SW 1271 (cell line): ENCODE measurements around the gene SP6.

Experiments used
- DNase-seq, 2 experiments: peaks; one replicate each; lab custom pipeline; 2025; lab: John Stamatoyannopoulos, UW

SP6 gene

GRCh38 chr17:47853616-47854015 lies 2.7 kb upstream of the SP6 start:
- DNase-seq = no peak

- no peak for DNase-seq
Measured at GRCh38 chr17:47852113-47852949, 1.4 kb upstream of the SP6 start.

GRCh38 chr17:47851764-47852112 lies 775 bp upstream of the SP6 start:
- no peak for DNase-seq

GRCh38 chr17:47850373-47850691 lies 631 bp downstream of the SP6 start:
- no peak for DNase-seq

- DNase-seq = no peak
Measured at GRCh38 chr17:47848198-47848513, 2.8 kb downstream of the SP6 start.

GRCh38 chr17:47847341-47848197 lies 3.4 kb downstream of the SP6 start:
- DNase-seq = no peak

- no peak for DNase-seq
Measured at GRCh38 chr17:47846716-47847340, 4.1 kb downstream of the SP6 start.

GRCh38 chr17:47845716-47846075 lies 5.3 kb downstream of the SP6 start:
- no peak for DNase-seq

GRCh38 chr17:47844814-47845715 lies 5.9 kb downstream of the SP6 start:
- DNase-seq = peak in 1 of 2 experiments; percentile 26

GRCh38 chr17:47844227-47844626 lies 6.7 kb downstream of the SP6 start:
- DNase-seq = no peak

- DNase-seq = no peak
Measured at GRCh38 chr17:47843391-47843730, 7.6 kb downstream of the SP6 start.

- DNase-seq = no peak
Measured at GRCh38 chr17:47841488-47842291, 9.3 kb downstream of the SP6 start.

- peak; percentile 76 to 80 for DNase-seq
Measured at GRCh38 chr17:47840742-47841487, 10.0 kb downstream of the SP6 start, which contains the start of gene SCRN2. TSS of gene SCRN2 (minus strand) at chr17:47841273. CDS start at chr17:47840843, 430 bp downstream.

GRCh38 chr17:47840001-47840741 lies 10.8 kb downstream of the SP6 start:
- DNase-seq = no peak

GRCh38 chr17:47839071-47839470 lies 11.9 kb downstream of the SP6 start:
- no peak for DNase-seq

GRCh38 chr17:47838636-47839035 lies 12.3 kb downstream of the SP6 start:
- no peak for DNase-seq

- peak in 1 of 2 experiments; percentile 22 for DNase-seq
Measured at GRCh38 chr17:47837401-47838039, 13.4 kb downstream of the SP6 start.

- DNase-seq = no peak
Measured at GRCh38 chr17:47836601-47837000, 14.4 kb downstream of the SP6 start.

- no peak for DNase-seq
Measured at GRCh38 chr17:47834756-47835155, 16.2 kb downstream of the SP6 start.
